ENCODE results near the gene IFT80.
"Not testable (repeated sequence)": the region's sequence is repeated elsewhere in the genome, so short reads cannot be mapped to it uniquely, and the experiment has no call there.

IFT80 gene

DNA sequence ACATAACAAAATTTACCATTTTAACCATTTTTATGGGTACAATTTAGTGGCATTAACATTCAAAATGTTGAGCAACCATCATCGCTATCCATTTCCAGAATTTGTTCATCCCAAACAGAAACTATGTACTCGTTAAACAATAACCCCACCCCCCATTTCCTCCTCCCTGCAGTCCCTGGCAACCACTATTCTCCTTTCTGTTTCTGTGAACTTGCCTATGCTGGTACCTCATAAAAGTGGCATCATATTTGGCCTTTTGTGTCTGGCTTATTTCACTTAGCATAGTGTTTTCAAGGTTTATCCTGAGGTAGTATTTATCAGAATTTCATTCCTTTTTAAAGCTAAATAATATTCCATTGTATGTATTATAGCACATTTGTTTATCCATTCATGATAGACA lies 141.4 kb downstream of the IFT80 start:
- no peak for DNase-seq

- no peak for DNase-seq
Observed at GRCh38 chr3:160253298-160253697, 145.7 kb downstream of the IFT80 start.

- DNase-seq, result no peak
Observed at GRCh38 chr3:160247766-160248165, 151.3 kb downstream of the IFT80 start.

DNA sequence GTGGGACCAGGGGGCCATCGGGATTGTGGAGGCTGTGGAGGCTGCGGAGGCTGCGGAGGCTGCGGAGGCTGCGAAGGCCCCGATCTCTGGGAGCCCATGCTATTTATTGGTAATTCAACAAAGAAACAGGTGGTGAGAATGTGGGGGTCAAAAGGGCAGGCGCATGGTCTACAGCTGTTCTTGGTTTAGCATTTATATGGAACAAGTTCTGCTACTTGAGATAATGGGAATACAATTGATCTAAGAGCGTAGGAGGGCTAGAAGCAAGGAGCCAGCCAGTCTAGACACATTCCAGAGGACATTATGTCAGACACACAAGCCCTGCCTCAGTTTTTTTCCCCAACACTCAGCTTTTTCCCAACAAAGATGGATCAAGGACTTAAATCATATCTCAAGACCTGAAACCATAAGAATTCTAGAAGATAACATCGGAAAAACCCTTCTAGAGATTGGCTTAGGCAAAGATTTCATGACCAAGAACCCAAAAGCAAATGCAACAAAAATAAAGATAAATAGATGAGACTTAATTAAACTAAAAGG lies 153.7 kb downstream of the IFT80 start:
- no peak for DNase-seq

- not testable (repeated sequence) for DNase-seq
Observed at GRCh38 chr3:160240719-160241118, 158.3 kb downstream of the IFT80 start.

DNA sequence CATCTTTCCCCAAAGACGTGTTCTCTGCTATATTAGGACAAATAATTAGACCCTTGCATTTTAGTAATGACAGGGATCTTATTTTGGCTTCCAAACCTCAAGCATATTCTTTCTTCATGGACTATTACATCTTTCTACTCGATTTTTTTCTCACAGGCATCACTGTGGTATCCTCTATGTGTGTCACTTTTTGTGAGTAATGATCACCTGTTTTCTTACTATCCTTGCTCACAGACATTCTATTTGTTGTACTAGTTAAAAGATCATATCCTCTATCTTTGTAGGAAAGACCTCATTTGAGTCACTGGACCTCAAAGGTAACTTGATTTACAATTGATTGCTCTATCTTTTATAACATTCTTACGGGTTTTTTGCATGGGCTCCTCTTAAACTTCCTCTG lies 167.0 kb downstream of the IFT80 start:
- DNase-seq, result no peak

GRCh38 chr3:160227419-160227818 lies 171.6 kb downstream of the IFT80 start:
- no peak for DNase-seq

- DNase-seq, result peak in 1 of 2 experiments; percentile 2
Observed at GRCh38 chr3:160226026-160226907, 172.8 kb downstream of the IFT80 start.

GRCh38 chr3:160225176-160226025 lies 173.6 kb downstream of the IFT80 start, which contains the start of gene C3orf80:
TSS of gene C3orf80 (plus strand) at chr3:160225422. CDS start at chr3:160225636, 214 bp downstream.
- DNase-seq, result peak; percentile 21 to 42

GRCh38 chr3:160224811-160225175 lies 174.2 kb downstream of the IFT80 start:
- no peak for DNase-seq

DNA sequence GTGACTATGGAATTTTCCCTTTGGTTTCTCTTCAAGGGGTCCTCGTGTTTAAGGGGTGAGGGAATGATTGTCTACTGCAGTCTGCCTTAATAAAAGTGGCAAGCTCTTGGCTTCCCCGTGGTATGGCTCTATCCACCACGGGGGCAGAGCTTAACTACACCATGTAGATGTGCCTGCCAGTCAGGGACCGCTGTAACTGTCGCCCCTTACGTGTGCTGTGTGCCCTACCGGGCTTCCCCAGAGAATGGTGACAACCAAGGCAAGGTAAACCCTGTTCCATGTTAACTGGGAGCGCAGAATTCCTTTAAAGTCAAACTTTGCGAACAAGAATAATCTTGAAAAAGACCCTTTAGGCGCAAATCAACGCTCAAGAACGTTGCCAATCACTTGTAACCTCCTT lies 174.8 kb downstream of the IFT80 start:
- no peak for DNase-seq

GRCh38 chr3:160221019-160221418 lies 178.0 kb downstream of the IFT80 start:
- DNase-seq, result no peak

DNA sequence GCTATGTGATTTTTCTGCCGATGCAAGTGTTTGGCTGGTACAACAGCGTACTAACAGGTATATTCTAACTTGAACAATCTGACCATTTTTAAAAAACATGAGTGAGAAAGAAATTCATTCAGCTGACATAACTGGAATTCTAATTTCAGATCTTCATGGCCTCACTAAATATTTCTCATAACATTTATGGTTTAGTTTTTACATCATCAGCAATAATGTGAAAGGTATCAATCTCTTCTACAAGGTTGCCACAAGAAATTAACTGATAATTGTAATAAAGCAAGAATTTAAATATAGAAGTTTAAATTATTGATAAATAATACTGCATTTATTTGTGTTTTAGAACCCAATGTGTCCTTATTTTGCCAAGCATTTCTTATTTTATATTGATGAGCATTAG lies 179.0 kb downstream of the IFT80 start:
- no peak for DNase-seq

- DNase-seq, result no peak
Observed at GRCh38 chr3:160218136-160218535, 180.9 kb downstream of the IFT80 start.

DNA sequence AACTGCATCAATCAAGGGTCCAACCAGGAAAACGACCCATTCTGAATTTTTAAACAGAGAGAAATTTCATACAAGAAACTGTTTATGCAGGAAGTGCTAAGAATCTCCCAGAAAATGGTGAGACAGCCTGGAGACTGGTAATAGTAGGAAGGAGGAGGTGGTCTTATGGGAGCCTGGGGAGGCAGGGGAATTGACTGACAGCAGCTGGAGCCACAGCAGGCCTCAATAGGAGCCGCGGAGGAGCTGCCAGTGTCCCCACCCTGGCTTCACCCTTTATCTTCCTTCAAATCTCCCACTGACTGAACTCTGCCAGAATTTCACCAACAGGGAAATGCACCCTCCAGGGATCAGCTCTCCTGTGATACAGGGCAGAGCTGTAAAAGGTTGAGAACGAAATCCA lies 181.3 kb downstream of the IFT80 start:
- no peak for DNase-seq

GRCh38 chr3:160213191-160213590 lies 185.8 kb downstream of the IFT80 start:
- no peak for DNase-seq

DNA sequence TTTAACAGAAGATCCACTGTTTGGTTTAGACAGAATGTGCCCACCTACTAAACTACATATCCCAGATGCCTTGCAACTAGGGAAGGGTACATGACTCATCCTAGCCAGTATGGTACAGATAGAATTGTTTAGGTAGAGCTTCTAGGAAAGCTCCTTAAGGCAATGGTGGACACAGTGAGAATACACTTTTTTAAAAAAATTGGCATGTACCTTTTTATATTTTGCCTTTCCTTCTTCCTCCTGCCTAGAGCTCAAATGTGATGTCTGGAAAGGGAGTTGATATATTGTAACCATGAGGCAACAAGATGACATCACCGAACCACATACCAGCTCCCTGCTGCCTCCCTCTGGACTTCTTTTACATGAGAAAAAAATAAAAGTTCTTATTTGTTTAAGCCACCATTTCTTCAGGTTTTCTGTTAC lies 188.2 kb downstream of the IFT80 start:
- DNase-seq, result no peak

DNA sequence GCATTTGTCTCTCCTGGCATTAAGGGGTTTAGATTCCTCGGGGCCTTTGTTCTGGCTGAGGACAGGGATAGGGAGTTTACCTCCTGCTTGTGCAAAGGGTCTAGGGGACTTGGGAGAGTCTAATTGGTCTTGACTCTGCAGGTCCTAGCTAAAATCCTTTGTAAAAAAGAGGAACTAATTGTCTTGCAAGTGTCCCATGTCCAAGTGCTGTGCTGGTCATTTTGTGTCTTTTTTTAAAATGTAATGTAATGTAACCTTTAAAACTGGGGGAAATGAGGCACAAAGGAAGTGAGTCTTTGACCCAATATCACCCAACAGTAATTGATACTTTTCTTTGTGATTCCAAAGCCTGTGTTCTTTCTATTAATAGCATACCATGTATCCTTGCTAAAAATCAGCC lies 188.7 kb downstream of the IFT80 start:
- DNase-seq, result no peak
